Progenitor cell of endocrine pancreas (in vitro differentiated cells): Measurements from ENCODE around the gene GON4L. TPM values are rescaled to one million over a fixed set of nuclear protein-coding genes. Genes with fewer than 3 reads are reported as not detected.

Experiments used
- DNase-seq: peaks from one replicate; pipeline ENCODE4 v3.0.0; 2021; ENCODE audit warnings: low spot score; ENCODE audit not compliant: unreplicated experiment
- H3K27ac Mint-ChIP-seq: 2 replicates; pipeline ENCODE4 v1.8.0; 2021; ENCODE audit warnings: mild to moderate bottlenecking, moderate library complexity, mixed read lengths
- H3K27me3 Mint-ChIP-seq: 2 replicates; pipeline ENCODE4 v1.8.0; 2021; ENCODE audit warnings: mixed read lengths
- H3K36me3 Mint-ChIP-seq: 2 replicates; pipeline ENCODE4 v1.8.0; 2022; ENCODE audit warnings: mixed read lengths; ENCODE audit not compliant: insufficient read depth
- H3K4me1 Mint-ChIP-seq: 2 replicates; pipeline ENCODE4 v1.8.0; 2021; ENCODE audit warnings: low read depth, mixed read lengths
- H3K4me3 Mint-ChIP-seq: 2 replicates; pipeline ENCODE4 v1.8.0; 2021; ENCODE audit warnings: low read depth, mild to moderate bottlenecking, moderate library complexity, mixed read lengths
- H3K9me3 Mint-ChIP-seq: 2 replicates; pipeline ENCODE4 v1.8.0; 2021; ENCODE audit warnings: low read depth, mixed read lengths
- total RNA-seq: library from RNA; stranded (reverse); gene quantifications from 2 replicates; pipeline ENCODE4 v1.2.1, GENCODE V29; 2021
- TF ChIP-seq, protein P1 (sequence below): fragments of 200-600 bp; sonication (generic); IDR thresholded peaks from one replicate; pipeline ENCODE4 v1.5.0; 2021; ENCODE audit warnings: antibody characterized with exemption, mild to moderate bottlenecking; ENCODE audit not compliant: unreplicated experiment

Gene GON4L
- total RNA-seq, 1 donor from 2014 or later = 69.4 TPM

- peaks cover 3% of the 10 kb centered on the region for H3K4me1 Mint-ChIP-seq
- H3K27ac Mint-ChIP-seq = no peak overlapping the region
- TF ChIP-seq, protein P1, sequence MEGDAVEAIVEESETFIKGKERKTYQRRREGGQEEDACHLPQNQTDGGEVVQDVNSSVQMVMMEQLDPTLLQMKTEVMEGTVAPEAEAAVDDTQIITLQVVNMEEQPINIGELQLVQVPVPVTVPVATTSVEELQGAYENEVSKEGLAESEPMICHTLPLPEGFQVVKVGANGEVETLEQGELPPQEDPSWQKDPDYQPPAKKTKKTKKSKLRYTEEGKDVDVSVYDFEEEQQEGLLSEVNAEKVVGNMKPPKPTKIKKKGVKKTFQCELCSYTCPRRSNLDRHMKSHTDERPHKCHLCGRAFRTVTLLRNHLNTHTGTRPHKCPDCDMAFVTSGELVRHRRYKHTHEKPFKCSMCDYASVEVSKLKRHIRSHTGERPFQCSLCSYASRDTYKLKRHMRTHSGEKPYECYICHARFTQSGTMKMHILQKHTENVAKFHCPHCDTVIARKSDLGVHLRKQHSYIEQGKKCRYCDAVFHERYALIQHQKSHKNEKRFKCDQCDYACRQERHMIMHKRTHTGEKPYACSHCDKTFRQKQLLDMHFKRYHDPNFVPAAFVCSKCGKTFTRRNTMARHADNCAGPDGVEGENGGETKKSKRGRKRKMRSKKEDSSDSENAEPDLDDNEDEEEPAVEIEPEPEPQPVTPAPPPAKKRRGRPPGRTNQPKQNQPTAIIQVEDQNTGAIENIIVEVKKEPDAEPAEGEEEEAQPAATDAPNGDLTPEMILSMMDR = no peak
- DNase-seq = no peak
- H3K9me3 Mint-ChIP-seq = no peaks in the 10 kb centered on the region
- H3K4me3 Mint-ChIP-seq = no peak overlapping the region
- peaks cover 1% of the 10 kb centered on the region for H3K36me3 Mint-ChIP-seq
- H3K27me3 Mint-ChIP-seq = peaks cover 22% of the 10 kb centered on the region
These were observed 4.9 kb upstream of the GON4L start for GRCh38 chr1:155861896-155862295.

DNA sequence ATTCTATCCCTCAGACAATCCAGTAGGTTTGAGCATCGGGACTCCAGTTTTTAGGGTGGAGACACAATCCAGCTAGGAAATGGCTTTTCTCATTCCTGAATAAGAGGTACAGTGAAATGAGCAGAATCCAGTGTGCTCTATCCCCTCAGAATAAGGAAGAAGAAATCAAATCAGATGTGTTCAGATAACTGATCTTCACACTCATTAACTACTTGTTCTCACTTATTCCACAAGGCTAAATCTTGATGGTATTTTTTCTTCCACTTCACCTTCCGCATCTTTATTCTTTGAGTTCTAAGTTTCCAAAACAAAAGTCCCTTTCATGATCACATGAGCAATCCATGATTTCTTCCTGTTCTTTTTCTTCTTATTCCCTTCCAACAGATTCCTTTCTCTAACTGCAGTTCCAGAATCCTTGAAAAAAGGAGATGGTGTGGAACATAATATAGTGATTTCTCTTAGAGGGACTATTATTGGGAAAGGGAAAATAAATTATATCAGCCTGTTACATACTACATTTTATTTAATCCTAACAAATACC is 4.0 kb upstream of the GON4L start:
- H3K27ac Mint-ChIP-seq = no peak overlapping the region

GRCh38 chr1:155859881-155860871 is 3.2 kb upstream of the GON4L start:
- Mint-ChIP-seq H3K27me3 (peaks cover 22% of the 10 kb centered on the region), H3K4me1 (peaks cover 9% of the 10 kb centered on the region), H3K27ac (no peak overlapping the region), H3K4me3 (no peak overlapping the region), H3K9me3 (no peaks in the 10 kb centered on the region), H3K36me3 (peaks cover 4% of the 10 kb centered on the region)
- TF ChIP-seq, protein P1 = no peak
- no peak for DNase-seq

More for the DNA sequence above, 4.0 kb upstream of the GON4L start:
- peaks cover 22% of the 10 kb centered on the region for H3K27me3 Mint-ChIP-seq
- H3K36me3 Mint-ChIP-seq = peaks cover 2% of the 10 kb centered on the region
- H3K4me1 Mint-ChIP-seq = peaks cover 8% of the 10 kb centered on the region
- TF ChIP-seq, protein P1 = no peak
- DNase-seq = no peak
- no peak overlapping the region for H3K4me3 Mint-ChIP-seq
- no peaks in the 10 kb centered on the region for H3K9me3 Mint-ChIP-seq

DNA sequence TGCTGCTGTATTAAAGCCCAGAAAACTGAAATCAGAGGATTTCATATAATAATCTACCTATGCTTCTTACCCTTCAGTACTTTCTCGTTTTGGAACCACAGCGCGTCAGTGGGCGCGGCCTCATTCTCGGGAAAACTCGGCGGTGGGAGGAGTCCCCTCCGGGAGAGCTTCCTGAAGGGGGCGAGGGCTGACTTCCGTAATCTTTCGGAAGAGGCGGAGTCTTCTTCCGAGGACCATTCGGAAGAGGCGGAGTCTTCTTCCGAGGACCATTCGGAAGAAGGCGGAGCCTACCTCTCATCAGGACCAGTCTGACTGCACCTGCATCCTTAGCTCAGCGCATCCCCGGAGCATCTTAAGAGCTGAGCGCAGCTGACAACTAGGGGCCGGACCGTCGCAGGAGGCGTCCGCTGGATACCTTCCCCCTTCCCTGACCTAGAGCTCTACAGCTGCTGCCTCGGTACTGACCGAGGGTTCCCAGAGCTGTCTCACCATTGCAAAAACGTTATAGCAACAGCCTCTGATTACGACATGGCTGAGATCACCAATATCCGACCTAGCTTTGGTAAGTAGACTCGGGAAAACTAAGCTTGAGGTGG is 2.3 kb upstream of the GON4L start, which contains the start of gene SYT11:
SYT11 (plus strand) TSS at position 334 of the 596 bp plus-strand sequence; CDS start at position 529, 195 bp downstream.
- Mint-ChIP-seq H3K9me3 (no peaks in the 10 kb centered on the region), H3K36me3 (peaks cover 6% of the 10 kb centered on the region), H3K4me3 (peak within 1 kb of the TSS; percentile 76), H3K27ac (peak within 1 kb of the TSS; percentile 89), H3K27me3 (peaks cover 22% of the 10 kb centered on the region), H3K4me1 (peaks cover 9% of the 10 kb centered on the region)
- TF ChIP-seq, protein P1 = no peak
- DNase-seq = peak; percentile 82

GRCh38 chr1:155858800-155859233 is 1.8 kb upstream of the GON4L start:
- TF ChIP-seq, protein P1 = no peak
- peaks cover 6% of the 10 kb centered on the region for H3K36me3 Mint-ChIP-seq
- H3K9me3 Mint-ChIP-seq = no peaks in the 10 kb centered on the region

More at GRCh38 chr1:155858800-155859233, 1.8 kb upstream of the GON4L start:
- DNase-seq = no peak
- H3K27me3 Mint-ChIP-seq = peaks cover 22% of the 10 kb centered on the region
- H3K4me3 Mint-ChIP-seq = peak overlapping the region; percentile 76
- H3K27ac Mint-ChIP-seq = peak overlapping the region; percentile 89
- H3K4me1 Mint-ChIP-seq = peaks cover 9% of the 10 kb centered on the region
